Inflammatory macrophage treated with lipopolysaccharide for 1 hour (primary cell): ENCODE results near the gene NXNL2.
A peak's percentile ranks its signal among the peaks of the same experiment; 100 is the strongest.

Experiments
- DNase-seq, 2 donors: peaks; one replicate each; pipeline ENCODE4 v3.0.0-alpha.2; 2020 to 2022

Gene NXNL2

GRCh38 chr9:88534456-88535225 is at the start of gene NXNL2:
TSS of gene NXNL2 (plus strand) at chr9:88535178. CDS start at chr9:88535435, 257 bp downstream.
- no peak for DNase-seq

DNA sequence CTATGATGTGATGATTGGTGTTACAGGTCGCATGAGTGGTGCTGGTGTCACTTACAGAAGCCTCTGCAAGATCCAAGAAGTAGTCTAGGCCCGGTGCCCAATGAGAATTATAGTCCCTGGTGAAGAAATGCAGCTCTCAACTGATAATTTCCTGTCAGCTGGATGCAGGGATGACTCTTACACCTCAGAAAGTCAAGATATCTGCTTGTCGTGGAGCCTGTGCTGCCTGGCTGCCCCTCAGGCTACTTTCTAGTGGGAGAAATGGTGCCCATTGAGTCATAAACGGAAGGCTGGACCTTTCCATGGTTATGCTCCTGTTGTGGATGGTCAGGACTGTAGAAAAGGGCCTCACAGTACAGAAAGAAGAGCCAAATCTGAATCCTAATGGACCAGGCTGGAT is 46.8 kb upstream of the NXNL2 start:
- no peak for DNase-seq

- DNase-seq = no peak
Measured at GRCh38 chr9:88494983-88495721, 39.8 kb upstream of the NXNL2 start.

- peak in 1 of 2 donors; percentile 35 for DNase-seq
Measured at GRCh38 chr9:88497224-88497623, 37.8 kb upstream of the NXNL2 start.

DNA sequence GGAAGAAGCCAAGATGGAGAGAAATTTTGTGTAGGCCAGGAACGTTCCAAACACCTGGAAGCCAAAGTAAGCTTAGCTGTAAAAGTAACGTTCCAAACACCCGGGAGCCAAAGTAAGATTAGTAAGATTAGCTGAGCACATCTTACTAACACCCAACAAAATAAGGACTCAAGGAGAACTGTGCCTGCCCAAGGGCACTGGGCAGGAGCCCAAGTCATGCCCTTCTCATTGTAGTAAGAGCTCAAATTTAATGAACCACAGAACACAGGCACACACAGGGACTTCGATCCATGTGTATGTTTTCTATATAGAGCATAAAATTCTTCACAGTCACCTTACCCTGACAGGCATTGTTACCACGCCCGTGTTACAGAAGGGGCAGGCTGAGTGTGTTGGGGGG is 36.1 kb upstream of the NXNL2 start:
- no peak for DNase-seq

DNA sequence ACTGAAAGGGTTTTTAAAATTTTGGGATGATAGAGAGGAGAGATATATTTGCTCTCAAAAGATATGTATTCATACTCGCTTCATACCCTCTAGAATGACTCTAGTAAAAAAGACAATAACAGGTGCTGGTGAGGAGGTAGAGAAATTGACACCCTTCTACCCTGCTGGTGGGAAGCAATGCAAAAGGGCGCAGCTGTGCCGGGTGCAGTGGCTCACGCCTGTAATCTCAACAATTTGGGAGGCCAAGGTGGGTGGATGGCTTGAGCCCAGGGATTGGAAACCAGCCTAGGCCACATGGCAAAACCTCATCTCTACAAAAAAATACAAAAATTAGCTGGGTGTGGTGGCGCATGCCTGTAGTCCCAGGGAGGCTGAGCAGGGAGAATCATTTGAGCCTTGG is 33.9 kb upstream of the NXNL2 start:
- DNase-seq = no peak

GRCh38 chr9:88502552-88503034 is 32.4 kb upstream of the NXNL2 start:
- DNase-seq = no peak

DNA sequence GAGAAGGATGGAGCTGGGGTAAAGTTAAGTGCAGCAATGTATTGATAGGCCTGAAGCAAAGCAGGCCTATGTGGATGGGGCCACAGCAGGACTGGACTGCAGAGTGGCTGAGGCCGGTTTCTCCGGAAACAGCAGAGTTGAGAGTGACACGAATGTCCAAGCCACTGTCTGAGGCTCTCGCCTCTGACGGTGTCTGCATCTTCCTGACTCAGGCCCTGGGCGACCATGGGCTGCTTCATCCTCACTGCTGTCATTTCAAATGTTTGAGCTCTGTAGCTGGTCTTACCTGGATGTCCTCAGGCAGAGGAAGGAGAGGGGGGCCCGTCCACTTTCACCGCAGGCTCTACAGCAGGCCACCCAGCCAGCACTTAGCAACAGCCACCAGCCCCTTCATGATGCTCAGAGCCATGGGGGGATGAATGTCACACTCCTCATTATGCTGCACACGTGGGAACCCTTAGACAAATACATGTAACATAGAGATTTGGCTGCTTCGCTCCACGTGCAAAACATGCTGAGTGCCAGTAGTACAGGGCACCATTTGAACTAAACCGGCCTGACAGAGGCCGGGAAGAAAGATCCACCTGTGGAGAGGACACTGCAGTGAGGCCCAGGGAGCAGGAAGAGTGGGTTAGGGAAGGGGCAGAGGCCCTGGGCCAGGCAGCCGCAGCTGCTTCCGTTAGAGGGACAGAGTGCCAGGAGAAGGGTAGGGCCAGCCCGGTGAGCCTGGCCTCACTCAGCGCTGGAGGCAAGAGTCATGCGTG is 31.7 kb upstream of the NXNL2 start:
- no peak for DNase-seq

- DNase-seq = no peak
Measured at GRCh38 chr9:88503845-88504764, 30.9 kb upstream of the NXNL2 start.

DNA sequence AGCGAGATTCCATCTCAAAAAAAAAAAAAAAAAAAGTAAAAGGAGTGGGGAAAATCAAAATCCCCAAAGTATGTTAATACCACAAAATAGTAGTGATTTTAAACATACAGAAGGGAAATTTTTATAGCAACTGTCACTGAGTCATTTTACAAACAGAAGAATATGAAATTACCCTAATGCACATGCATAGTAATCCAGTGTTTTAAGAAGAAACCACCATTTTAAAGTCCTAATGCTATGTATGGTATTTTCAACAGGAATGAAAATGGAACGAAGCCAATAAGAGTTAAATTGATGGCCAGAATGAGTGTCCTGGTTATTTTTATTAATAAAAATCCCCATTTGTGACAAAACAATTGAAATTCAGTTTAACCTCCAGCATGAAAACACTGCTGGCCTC is 26.7 kb upstream of the NXNL2 start:
- DNase-seq = no peak

DNA sequence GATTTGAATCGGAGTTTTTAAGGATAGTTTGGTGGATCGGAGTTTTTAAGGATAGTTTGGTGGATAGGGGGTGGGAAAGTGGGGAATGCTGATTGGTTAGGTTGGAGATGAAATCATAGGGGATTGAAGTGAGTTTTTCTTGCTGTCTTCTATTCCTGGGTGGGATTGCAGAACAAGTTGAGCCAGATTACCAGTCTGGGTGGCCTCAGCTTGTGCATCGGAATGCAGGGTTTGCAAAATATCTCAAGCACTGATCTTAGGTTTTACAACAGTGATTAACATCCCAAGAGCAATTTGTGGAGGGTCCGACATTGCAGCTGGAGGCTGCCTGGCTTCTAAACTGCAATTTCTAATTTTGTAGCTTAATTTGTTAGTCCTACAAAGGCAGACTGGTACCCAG is 23.1 kb upstream of the NXNL2 start:
- DNase-seq = no peak

- DNase-seq = no peak
Measured at GRCh38 chr9:88514247-88514646, 20.7 kb upstream of the NXNL2 start.

GRCh38 chr9:88521308-88521707 is 13.7 kb upstream of the NXNL2 start:
- peak; percentile 53 to 61 for DNase-seq

DNA sequence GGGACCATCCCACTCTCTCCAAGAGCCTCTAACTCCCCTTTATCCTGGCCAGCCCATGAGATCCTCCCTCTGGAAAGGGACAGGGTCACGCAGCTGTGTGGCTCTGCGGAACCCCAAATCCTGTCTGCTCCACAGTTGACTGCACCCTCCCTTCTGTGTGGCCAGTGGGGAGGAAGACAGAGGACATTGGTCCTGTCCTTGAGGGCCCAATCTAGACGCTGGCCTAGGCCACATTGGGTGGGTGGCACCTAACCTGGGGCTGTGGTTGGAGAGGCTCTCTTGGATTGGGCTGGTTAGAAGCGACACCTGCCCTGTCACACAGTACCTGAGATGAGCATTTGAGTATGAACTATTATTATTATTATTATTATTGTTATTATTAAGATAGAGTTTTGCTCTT is 12.6 kb upstream of the NXNL2 start:
- no peak for DNase-seq

GRCh38 chr9:88523056-88523455 is 11.9 kb upstream of the NXNL2 start:
- no peak for DNase-seq

- DNase-seq = no peak
Measured at GRCh38 chr9:88524911-88525310, 10.1 kb upstream of the NXNL2 start.

DNA sequence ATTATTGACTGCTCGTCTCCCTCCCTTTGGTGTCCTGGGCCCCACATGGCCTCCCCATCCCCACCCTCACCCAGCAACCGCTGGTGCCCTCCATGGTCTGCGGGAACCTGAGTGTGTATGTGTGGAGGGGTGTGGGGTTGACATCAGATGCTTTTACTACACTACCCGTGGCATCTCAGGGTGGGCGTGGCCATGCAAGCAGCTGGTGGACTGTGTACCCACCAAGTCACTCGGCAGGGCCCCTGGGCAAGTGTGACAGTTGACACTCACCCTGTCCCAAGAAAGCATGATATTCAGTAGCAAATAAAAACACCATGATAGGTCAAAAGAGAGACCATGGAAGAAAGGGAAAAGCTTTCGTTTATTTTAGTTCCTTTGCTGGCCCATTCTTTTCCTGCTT is 7.4 kb upstream of the NXNL2 start:
- DNase-seq = no peak

- no peak for DNase-seq
Measured at GRCh38 chr9:88528080-88528790, 6.7 kb upstream of the NXNL2 start.

GRCh38 chr9:88529496-88529895 is 5.5 kb upstream of the NXNL2 start:
- DNase-seq = no peak

GRCh38 chr9:88530051-88530450 is 4.9 kb upstream of the NXNL2 start:
- no peak for DNase-seq

DNA sequence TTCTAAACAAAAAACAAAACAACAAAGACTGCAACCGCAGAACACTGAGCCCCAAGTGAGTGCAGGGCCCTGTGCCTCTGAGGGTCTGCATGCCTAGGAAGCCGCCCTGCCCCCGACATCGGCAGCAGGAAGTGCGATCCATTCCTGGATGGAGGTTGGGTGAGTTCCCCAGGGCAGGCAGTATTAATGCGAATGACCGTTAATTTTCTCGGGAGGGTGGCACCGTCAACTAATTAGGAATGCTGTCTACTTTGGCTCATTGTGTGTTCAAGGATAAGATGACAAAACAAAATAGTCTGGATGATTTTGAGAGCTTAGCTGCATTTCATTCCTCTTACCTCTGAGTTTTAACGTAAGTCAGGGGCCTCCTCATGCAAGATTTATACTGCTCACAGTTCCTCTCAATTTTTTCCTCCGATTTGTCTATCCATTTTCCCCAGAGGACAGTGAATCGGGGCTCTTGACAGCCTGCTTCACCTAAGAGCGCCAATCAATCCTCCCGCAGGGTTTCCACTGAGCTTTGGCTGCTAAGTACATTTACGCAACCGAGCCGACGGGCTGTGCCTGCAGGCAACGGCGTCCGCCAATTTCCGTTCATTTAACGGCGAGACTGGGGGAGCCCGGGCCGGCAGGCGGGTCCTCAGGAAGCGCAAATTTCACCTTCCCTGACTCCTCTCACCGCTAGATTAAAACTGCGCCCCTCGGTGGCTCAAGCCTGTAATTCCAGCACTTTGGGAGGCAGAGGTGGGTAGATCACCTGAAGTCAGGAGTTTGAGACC is 2.9 kb upstream of the NXNL2 start:
- no peak for DNase-seq
